HEK293 (cell line): ENCODE measurements around the gene EIF2S1.

ENCODE experiments used
- CTCF ChIA-PET: fragments of 350-600 bp; formaldehyde crosslinking; extraction: SDS; loops from one replicate; lab custom pipeline; 2021; ENCODE audit warnings: antibody characterized with exemption; lab: Yijun Ruan, JAX
- POLR2A ChIA-PET: fragments of 300-600 bp; formaldehyde crosslinking; extraction: SDS; loops from one replicate; lab custom pipeline; 2020; ENCODE audit warnings: antibody characterized with exemption, inconsistent platforms; lab: Yijun Ruan, JAX
- H3K27ac ChIP-seq: fragments of 200-500 bp; sonication (Bioruptor generic); 2 replicates; pipeline ENCODE4 v1.5.1; 2014; ENCODE audit warnings: low read depth, low read length, control low read depth, inconsistent platforms; ENCODE audit errors: extremely low read depth
- H3K36me3 ChIP-seq, 2 experiments: fragments of 200-500 bp in 1 of 2; sonication (Bioruptor generic) in 1 of 2; 1 replicate in 1 of 2; 2 replicates in 1 of 2; pipeline ENCODE4 v1.5.1; 2014 to 2017; ENCODE audit warnings: inconsistent platforms in 2 of 2, low read length in 2 of 2; ENCODE audit not compliant: control insufficient read depth in 2 of 2, insufficient read depth in 1 of 2
- H3K4me1 ChIP-seq: fragments of 200-500 bp; sonication (Bioruptor generic); 2 replicates; pipeline ENCODE4 v1.5.1; 2014; ENCODE audit warnings: mild to moderate bottlenecking, low read length, inconsistent platforms; ENCODE audit not compliant: control insufficient read depth, insufficient read depth
- H3K4me3 ChIP-seq: 2 replicates; pipeline ENCODE4 v1.5.1; 2011; ENCODE audit warnings: low read depth, mild to moderate bottlenecking, control low read depth, low read length, moderate library complexity
- H3K9me3 ChIP-seq: fragments of 200-500 bp; sonication (Bioruptor generic); 2 replicates; pipeline ENCODE4 v1.5.1; 2014; ENCODE audit warnings: low read depth, low read length, inconsistent platforms; ENCODE audit not compliant: control insufficient read depth, insufficient read depth
- HOXA7 ChIP-seq: sonication (generic); formaldehyde crosslinking; IDR thresholded peaks from 2 replicates; pipeline ENCODE4 v1.8.1; 2022; ENCODE audit warnings: missing genetic modification reagents, borderline replicate concordance
- KLF16 ChIP-seq: fragments of 450-650 bp; formaldehyde crosslinking; IDR thresholded peaks from 2 replicates; pipeline ENCODE4 v1.5.1; 2017; ENCODE audit warnings: missing biosample characterization, missing genetic modification characterization
- KLF9 ChIP-seq: fragments of 450-650 bp; formaldehyde crosslinking; IDR thresholded peaks from 2 replicates; pipeline ENCODE4 v1.5.1; 2016; ENCODE audit warnings: missing biosample characterization, missing genetic modification characterization, low read depth
- MYNN ChIP-seq: fragments of 450-650 bp; formaldehyde crosslinking; IDR thresholded peaks from 2 replicates; pipeline ENCODE4 v1.5.1; 2016; ENCODE audit warnings: missing biosample characterization, missing genetic modification characterization, borderline replicate concordance
- SALL2 ChIP-seq: fragments of 450-650 bp; formaldehyde crosslinking; IDR thresholded peaks from 2 replicates; pipeline ENCODE4 v1.5.0; 2017; ENCODE audit warnings: missing biosample characterization, mild to moderate bottlenecking, missing genetic modification characterization, borderline replicate concordance
- SCRT2 ChIP-seq: fragments of 450-650 bp; formaldehyde crosslinking; IDR thresholded peaks from 2 replicates; pipeline ENCODE4 v1.5.1; 2016; ENCODE audit warnings: missing biosample characterization, missing genetic modification characterization
- ZBTB1 ChIP-seq: fragments of 450-650 bp; formaldehyde crosslinking; IDR thresholded peaks from 2 replicates; pipeline ENCODE4 v1.5.1; 2016; ENCODE audit warnings: missing biosample characterization, missing genetic modification characterization
- ZNF157 ChIP-seq: fragments of 450-650 bp; formaldehyde crosslinking; IDR thresholded peaks from 2 replicates; pipeline ENCODE4 v1.5.1; 2016; ENCODE audit warnings: missing biosample characterization, missing genetic modification characterization
- ZNF174 ChIP-seq: fragments of 450-650 bp; formaldehyde crosslinking; IDR thresholded peaks from 2 replicates; pipeline ENCODE4 v1.5.0; 2017; ENCODE audit warnings: missing biosample characterization, mild to moderate bottlenecking, missing genetic modification characterization
- ZNF202 ChIP-seq: fragments of 450-650 bp; formaldehyde crosslinking; IDR thresholded peaks from 2 replicates; pipeline ENCODE4 v1.5.1; 2016; ENCODE audit warnings: missing biosample characterization, missing genetic modification characterization, borderline replicate concordance
- ZNF214 ChIP-seq: fragments of 450-650 bp; formaldehyde crosslinking; IDR thresholded peaks from 2 replicates; pipeline ENCODE4 v1.5.1; 2017; ENCODE audit warnings: missing biosample characterization, mild to moderate bottlenecking, missing genetic modification characterization, borderline replicate concordance
- ZNF24 ChIP-seq: fragments of 450-650 bp; formaldehyde crosslinking; IDR thresholded peaks from 2 replicates; pipeline ENCODE4 v1.5.1; 2016; ENCODE audit warnings: missing biosample characterization, missing genetic modification characterization
- ZNF350 ChIP-seq: fragments of 450-650 bp; formaldehyde crosslinking; IDR thresholded peaks from 2 replicates; pipeline ENCODE4 v1.5.0; 2017; ENCODE audit warnings: missing biosample characterization, mild to moderate bottlenecking, missing genetic modification characterization
- ZNF366 ChIP-seq: fragments of 450-650 bp; formaldehyde crosslinking; conservative IDR thresholded peaks from 2 replicates; pipeline ENCODE4 v1.5.1; 2016; ENCODE audit warnings: missing biosample characterization, missing genetic modification characterization
- ZNF423 ChIP-seq: fragments of 450-650 bp; formaldehyde crosslinking; IDR thresholded peaks from 2 replicates; pipeline ENCODE4 v1.5.1; 2016; ENCODE audit warnings: missing biosample characterization, missing genetic modification characterization
- ZNF529 ChIP-seq: fragments of 450-650 bp; formaldehyde crosslinking; IDR thresholded peaks from 2 replicates; pipeline ENCODE4 v1.5.1; 2017; ENCODE audit warnings: missing genetic modification characterization, missing biosample characterization; ENCODE audit not compliant: insufficient replicate concordance
- ZNF560 ChIP-seq: fragments of 450-650 bp; formaldehyde crosslinking; IDR thresholded peaks from 2 replicates; pipeline ENCODE4 v1.5.1; 2017; ENCODE audit warnings: missing biosample characterization, missing genetic modification characterization, borderline replicate concordance
- ZNF610 ChIP-seq: fragments of 450-650 bp; formaldehyde crosslinking; IDR thresholded peaks from 2 replicates; pipeline ENCODE4 v1.5.1; 2016; ENCODE audit warnings: missing biosample characterization, missing genetic modification characterization, borderline replicate concordance
- ZNF624 ChIP-seq: fragments of 450-650 bp; formaldehyde crosslinking; IDR thresholded peaks from 2 replicates; pipeline ENCODE4 v1.5.1; 2017; ENCODE audit warnings: missing biosample characterization, missing genetic modification characterization
- ZNF785 ChIP-seq: fragments of 450-650 bp; formaldehyde crosslinking; IDR thresholded peaks from 2 replicates; pipeline ENCODE4 v1.5.1; 2016; ENCODE audit warnings: missing biosample characterization, missing genetic modification characterization
- TF ChIP-seq, protein P1 (sequence below): fragments of 450-650 bp; formaldehyde crosslinking; IDR thresholded peaks from 2 replicates; pipeline ENCODE4 v1.5.1; 2016; ENCODE audit warnings: missing biosample characterization, missing genetic modification characterization, borderline replicate concordance
- TF ChIP-seq, protein P2 (sequence below): fragments of 450-650 bp; formaldehyde crosslinking; IDR thresholded peaks from 2 replicates; pipeline ENCODE4 v1.5.1; 2016; ENCODE audit warnings: missing biosample characterization, missing genetic modification characterization
- TF ChIP-seq, protein P3 (sequence below): fragments of 450-650 bp; formaldehyde crosslinking; IDR thresholded peaks from 2 replicates; pipeline ENCODE4 v1.5.1; 2016; ENCODE audit warnings: missing biosample characterization, missing genetic modification characterization

The EIF2S1 gene

DNA sequence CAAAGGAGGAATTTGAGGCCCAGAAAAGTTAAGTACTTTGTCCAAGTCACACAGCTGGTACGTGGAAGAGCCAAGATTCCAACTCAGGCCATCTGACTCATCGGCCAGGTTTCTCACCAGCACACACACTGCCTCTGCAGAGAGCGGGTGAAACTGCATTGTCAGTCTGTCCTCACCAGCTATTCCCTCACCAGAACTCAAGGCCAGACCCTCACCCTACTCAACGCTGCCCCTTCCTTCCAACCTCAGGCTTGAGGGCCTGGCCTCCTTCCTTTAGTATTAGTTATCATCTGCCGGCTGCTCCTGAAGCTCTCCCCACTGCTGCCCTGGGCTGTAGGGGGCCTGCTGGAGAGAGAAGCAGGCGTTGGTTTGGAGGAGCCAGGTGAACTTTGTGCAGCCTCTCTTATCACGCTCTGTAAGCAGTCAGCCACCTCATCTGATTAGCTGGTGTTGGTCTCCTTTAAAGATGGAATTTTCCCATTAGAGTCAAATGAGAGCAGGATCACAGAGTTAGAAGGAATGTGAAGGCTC is 68.4 kb downstream of the EIF2S1 start:
- no peaks in the 10 kb centered on the region for H3K9me3 ChIP-seq
- H3K36me3 ChIP-seq, result no peaks in the 10 kb centered on the region
- no peak overlapping the region for H3K27ac ChIP-seq
- H3K4me1 ChIP-seq, result no peaks in the 10 kb centered on the region
- ChIA-PET CTCF (interaction anchor here (0.5 to 6.2 kb wide), 17 partner anchors 11 to 276 kb away, joined by 3 to 97 read pairs (median 5); no protein-coding TSS in a partner anchor), POLR2A (interaction anchor here (0.6 to 1.1 kb wide), 2 partner anchors 276 to 1505 kb away, joined by 3 to 7 read pairs; no protein-coding TSS in a partner anchor)
- no peak for TF ChIP-seq ZNF24 (tag by site-specific recombination)
- TF ChIP-seq ZNF174 (tag by site-specific recombination), result no peak
- TF ChIP-seq, protein P1, sequence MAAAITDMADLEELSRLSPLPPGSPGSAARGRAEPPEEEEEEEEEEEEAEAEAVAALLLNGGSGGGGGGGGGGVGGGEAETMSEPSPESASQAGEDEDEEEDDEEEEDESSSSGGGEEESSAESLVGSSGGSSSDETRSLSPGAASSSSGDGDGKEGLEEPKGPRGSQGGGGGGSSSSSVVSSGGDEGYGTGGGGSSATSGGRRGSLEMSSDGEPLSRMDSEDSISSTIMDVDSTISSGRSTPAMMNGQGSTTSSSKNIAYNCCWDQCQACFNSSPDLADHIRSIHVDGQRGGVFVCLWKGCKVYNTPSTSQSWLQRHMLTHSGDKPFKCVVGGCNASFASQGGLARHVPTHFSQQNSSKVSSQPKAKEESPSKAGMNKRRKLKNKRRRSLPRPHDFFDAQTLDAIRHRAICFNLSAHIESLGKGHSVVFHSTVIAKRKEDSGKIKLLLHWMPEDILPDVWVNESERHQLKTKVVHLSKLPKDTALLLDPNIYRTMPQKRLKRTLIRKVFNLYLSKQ (tag by site-specific recombination), result no peak
- no peak for TF ChIP-seq ZNF157
- TF ChIP-seq KLF16, result no peak
- H3K4me3 ChIP-seq, result no peak overlapping the region

DNA sequence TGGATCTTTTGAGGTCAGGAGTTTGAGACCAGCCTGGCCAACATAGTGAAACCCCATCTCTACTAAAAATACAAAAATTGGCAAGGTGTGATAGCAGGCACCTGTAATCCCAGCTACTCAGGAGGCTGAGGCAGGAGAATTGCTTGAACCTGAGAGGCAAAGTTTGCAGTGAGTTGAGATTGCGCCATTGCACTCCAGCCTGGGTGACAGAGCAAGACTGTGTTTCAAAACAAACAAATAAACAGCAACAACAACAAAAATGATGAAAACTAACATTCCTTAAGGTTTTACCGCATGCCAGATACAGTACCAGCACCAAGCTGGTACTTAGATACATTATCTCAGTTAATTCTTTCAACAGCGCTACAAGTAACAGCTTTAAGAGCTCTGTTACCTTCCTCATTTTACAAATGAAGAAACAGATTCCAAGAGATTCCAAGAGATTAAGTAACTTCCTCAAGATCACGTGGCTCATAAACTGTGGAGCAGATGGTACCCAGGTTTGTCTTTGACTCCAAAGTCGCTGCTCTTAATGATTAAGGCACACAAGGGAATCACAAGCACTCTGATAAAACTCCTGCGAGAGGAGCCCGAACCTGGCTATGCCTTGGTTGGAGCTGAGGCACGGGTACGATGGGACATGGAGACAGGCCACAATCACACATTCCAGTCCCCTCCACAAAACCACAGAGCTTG is 69.5 kb downstream of the EIF2S1 start:
- ChIA-PET CTCF (interaction anchor here (0.6 to 6.2 kb wide), 11 partner anchors 12 to 424 kb away, joined by 3 to 97 read pairs (median 5); no protein-coding TSS in a partner anchor), POLR2A (no interaction called here)
- no peak overlapping the region for H3K27ac ChIP-seq
- no peaks in the 10 kb centered on the region for H3K9me3 ChIP-seq
- no peak overlapping the region for H3K4me3 ChIP-seq
- TF ChIP-seq ZNF560 (tag by site-specific recombination) (no peak), SALL2 (tag by site-specific recombination) (no peak), ZNF785 (tag by site-specific recombination) (no peak), ZNF624 (tag by site-specific recombination) (no peak), SCRT2 (tag by site-specific recombination) (no peak), ZNF202 (tag by site-specific recombination) (no peak)
- H3K36me3 ChIP-seq, result no peaks in the 10 kb centered on the region
- no peaks in the 10 kb centered on the region for H3K4me1 ChIP-seq

DNA sequence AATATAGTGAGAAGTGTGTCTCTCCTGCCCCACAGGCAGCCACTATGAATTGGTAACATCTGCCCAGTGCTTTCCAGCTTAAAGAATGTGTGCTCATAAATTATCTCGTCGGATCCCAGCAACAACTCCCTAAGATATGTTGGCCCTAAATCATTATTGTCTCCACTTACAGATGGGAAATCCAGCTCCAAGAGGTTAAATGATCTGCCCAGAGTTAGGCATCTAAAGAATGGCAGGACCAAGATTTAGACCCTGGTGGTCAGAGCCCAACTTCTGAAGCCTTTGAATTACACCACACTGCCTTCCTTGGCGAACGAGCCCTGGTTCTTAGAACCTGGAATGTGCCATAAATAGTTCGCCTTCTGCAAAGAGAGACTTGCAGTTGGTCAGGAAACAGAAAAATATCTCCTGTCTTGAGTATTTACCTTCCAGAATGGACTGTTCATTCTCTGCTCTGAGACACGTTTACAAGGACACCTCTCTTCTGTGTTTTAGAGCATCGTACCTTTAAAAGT is 72.0 kb downstream of the EIF2S1 start:
- Histone ChIP-seq H3K9me3 (no peaks in the 10 kb centered on the region), H3K36me3 (no peaks in the 10 kb centered on the region), H3K4me1 (no peaks in the 10 kb centered on the region), H3K27ac (no peak overlapping the region), H3K4me3 (no peak overlapping the region)
- ChIA-PET CTCF (interaction anchor here (0.5 to 1.4 kb wide), 4 partner anchors 94 to 1382 kb away, joined by 3 to 5 read pairs (median 4); no protein-coding TSS in a partner anchor), POLR2A (interaction anchor here (0.6 kb wide), 1 partner anchor 64 kb away, joined by 3 read pairs; no protein-coding TSS in a partner anchor)
- TF ChIP-seq MYNN, result no peak
- TF ChIP-seq KLF9, result no peak
- TF ChIP-seq ZNF350 (tag by site-specific recombination), result no peak
- TF ChIP-seq ZNF785 (tag by site-specific recombination), result no peak
- TF ChIP-seq ZNF366 (tag by site-specific recombination), result no peak
- no peak for TF ChIP-seq ZBTB1 (tag by site-specific recombination)
- no peak for TF ChIP-seq ZNF214
- TF ChIP-seq, protein P2, sequence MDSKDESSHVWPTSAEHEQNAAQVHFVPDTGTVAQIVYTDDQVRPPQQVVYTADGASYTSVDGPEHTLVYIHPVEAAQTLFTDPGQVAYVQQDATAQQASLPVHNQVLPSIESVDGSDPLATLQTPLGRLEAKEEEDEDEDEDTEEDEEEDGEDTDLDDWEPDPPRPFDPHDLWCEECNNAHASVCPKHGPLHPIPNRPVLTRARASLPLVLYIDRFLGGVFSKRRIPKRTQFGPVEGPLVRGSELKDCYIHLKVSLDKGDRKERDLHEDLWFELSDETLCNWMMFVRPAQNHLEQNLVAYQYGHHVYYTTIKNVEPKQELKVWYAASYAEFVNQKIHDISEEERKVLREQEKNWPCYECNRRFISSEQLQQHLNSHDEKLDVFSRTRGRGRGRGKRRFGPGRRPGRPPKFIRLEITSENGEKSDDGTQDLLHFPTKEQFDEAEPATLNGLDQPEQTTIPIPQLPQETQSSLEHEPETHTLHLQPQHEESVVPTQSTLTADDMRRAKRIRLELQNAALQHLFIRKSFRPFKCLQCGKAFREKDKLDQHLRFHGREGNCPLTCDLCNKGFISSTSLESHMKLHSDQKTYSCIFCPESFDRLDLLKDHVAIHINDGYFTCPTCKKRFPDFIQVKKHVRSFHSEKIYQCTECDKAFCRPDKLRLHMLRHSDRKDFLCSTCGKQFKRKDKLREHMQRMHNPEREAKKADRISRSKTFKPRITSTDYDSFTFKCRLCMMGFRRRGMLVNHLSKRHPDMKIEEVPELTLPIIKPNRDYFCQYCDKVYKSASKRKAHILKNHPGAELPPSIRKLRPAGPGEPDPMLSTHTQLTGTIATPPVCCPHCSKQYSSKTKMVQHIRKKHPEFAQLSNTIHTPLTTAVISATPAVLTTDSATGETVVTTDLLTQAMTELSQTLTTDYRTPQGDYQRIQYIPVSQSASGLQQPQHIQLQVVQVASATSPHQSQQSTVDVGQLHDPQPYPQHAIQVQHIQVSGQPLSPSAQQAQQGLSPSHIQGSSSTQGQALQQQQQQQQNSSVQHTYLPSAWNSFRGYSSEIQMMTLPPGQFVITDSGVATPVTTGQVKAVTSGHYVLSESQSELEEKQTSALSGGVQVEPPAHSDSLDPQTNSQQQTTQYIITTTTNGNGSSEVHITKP (tag by site-specific recombination), result no peak
- TF ChIP-seq HOXA7 (CRISPR knock-in tag), result no peak
- TF ChIP-seq, protein P3, sequence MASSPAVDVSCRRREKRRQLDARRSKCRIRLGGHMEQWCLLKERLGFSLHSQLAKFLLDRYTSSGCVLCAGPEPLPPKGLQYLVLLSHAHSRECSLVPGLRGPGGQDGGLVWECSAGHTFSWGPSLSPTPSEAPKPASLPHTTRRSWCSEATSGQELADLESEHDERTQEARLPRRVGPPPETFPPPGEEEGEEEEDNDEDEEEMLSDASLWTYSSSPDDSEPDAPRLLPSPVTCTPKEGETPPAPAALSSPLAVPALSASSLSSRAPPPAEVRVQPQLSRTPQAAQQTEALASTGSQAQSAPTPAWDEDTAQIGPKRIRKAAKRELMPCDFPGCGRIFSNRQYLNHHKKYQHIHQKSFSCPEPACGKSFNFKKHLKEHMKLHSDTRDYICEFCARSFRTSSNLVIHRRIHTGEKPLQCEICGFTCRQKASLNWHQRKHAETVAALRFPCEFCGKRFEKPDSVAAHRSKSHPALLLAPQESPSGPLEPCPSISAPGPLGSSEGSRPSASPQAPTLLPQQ, result no peak
- no peak for TF ChIP-seq ZNF529 (tag by site-specific recombination)
- no peak for TF ChIP-seq ZNF174 (tag by site-specific recombination)
- no peak for TF ChIP-seq ZNF157
- TF ChIP-seq ZNF560 (tag by site-specific recombination), result no peak
- no peak for TF ChIP-seq ZNF610 (tag by site-specific recombination)
- no peak for TF ChIP-seq ZNF423 (tag by site-specific recombination)
